ENCODE data around the gene BLVRB.

- no peak for TF ChIP-seq TAF1 (IDR thresholded peaks at IDR 0.05; ENCODE audit: low read depth, low read length)
- TF ChIP-seq POLR2AphosphoS5 (IDR thresholded peaks at IDR 0.05; ENCODE audit: low read depth, low read length) = no peak
- no peak for TF ChIP-seq SPI1 (IDR thresholded peaks at IDR 0.05; ENCODE audit: low read depth, low read length)
- TF ChIP-seq POLR2A (IDR thresholded peaks at IDR 0.05; ENCODE audit: low read depth, low read length) = no peak
- no peak for TF ChIP-seq PAX5 (IDR thresholded peaks at IDR 0.05; ENCODE audit: insufficient read depth, low read length, severe bottlenecking)
Observed at GRCh38 chr19:40445780-40446262, 19.7 kb downstream of the BLVRB start.
